Esophagus muscularis mucosa (tissue), 3 donors: ENCODE measurements around the gene SLC28A2.

ENCODE experiments used
- POLR2A ChIP-seq: fragments of 450-650 bp; IDR thresholded peaks from one replicate; pipeline ENCODE4 v1.6.1; 2017; ENCODE audit warnings: antibody characterized with exemption, moderate library complexity, mild to moderate bottlenecking, low read depth
- TF ChIP-seq, protein P1 (sequence below), 3 experiments: fragments of 200-600 bp in 2 of 3; fragments of 450-650 bp in 1 of 3; sonication (generic) in 2 of 3; IDR thresholded peaks; one replicate each; pipeline ENCODE4 v1.5.1; 2017 to 2019; ENCODE audit warnings: antibody characterized with exemption in 3 of 3, mild to moderate bottlenecking in 2 of 3, moderate library complexity in 1 of 3

GRCh38 chr15:45263854-45264253 is 11.8 kb downstream of the SLC28A2 start:
- no peak for TF ChIP-seq POLR2A
- TF ChIP-seq, protein P1, sequence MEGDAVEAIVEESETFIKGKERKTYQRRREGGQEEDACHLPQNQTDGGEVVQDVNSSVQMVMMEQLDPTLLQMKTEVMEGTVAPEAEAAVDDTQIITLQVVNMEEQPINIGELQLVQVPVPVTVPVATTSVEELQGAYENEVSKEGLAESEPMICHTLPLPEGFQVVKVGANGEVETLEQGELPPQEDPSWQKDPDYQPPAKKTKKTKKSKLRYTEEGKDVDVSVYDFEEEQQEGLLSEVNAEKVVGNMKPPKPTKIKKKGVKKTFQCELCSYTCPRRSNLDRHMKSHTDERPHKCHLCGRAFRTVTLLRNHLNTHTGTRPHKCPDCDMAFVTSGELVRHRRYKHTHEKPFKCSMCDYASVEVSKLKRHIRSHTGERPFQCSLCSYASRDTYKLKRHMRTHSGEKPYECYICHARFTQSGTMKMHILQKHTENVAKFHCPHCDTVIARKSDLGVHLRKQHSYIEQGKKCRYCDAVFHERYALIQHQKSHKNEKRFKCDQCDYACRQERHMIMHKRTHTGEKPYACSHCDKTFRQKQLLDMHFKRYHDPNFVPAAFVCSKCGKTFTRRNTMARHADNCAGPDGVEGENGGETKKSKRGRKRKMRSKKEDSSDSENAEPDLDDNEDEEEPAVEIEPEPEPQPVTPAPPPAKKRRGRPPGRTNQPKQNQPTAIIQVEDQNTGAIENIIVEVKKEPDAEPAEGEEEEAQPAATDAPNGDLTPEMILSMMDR (IDR thresholded peaks at IDR 0.05): no peak
